Mesenchymal stem cell (in vitro differentiated cells and primary cell): Measurements from ENCODE around the gene DPF3.

ENCODE experiments used
- DNase-seq: peaks from one replicate; pipeline ENCODE4 v3.0.0-alpha.2; 2013
- H2AFZ ChIP-seq: one replicate; pipeline ENCODE4 v1.6.1; 2013; ENCODE audit warnings: low read depth, mild to moderate bottlenecking, control low read depth, inconsistent platforms, low read length, moderate library complexity
- H2AK5ac ChIP-seq: 2 replicates; pipeline ENCODE4 v1.6.1; 2013; ENCODE audit warnings: low read length, moderate library complexity, mild to moderate bottlenecking, inconsistent platforms; ENCODE audit not compliant: severe bottlenecking
- H2BK120ac ChIP-seq: one replicate; pipeline ENCODE4 v1.6.1; 2013; ENCODE audit warnings: low read depth, mild to moderate bottlenecking, inconsistent platforms, low read length, moderate library complexity
- H2BK12ac ChIP-seq, 2 experiments: one replicate each; pipeline ENCODE4 v1.6.1; 2013; ENCODE audit warnings: inconsistent platforms in 2 of 2, low read length in 2 of 2, mild to moderate bottlenecking in 2 of 2, moderate library complexity in 2 of 2, control low read depth in 1 of 2
- H2BK15ac ChIP-seq: one replicate; pipeline ENCODE4 v1.6.1; 2013; ENCODE audit warnings: mild to moderate bottlenecking, low read depth, inconsistent platforms; ENCODE audit not compliant: poor library complexity, severe bottlenecking
- H2BK5ac ChIP-seq: 2 replicates; pipeline ENCODE4 v1.6.1; 2013; ENCODE audit warnings: low read depth, mild to moderate bottlenecking, low read length, control low read depth, inconsistent platforms; ENCODE audit not compliant: poor library complexity, severe bottlenecking
- H3K14ac ChIP-seq, 2 experiments: one replicate each; pipeline ENCODE4 v1.6.1; 2013; ENCODE audit warnings: inconsistent platforms in 2 of 2, low read length in 2 of 2, control low read depth in 1 of 2, mild to moderate bottlenecking in 1 of 2, moderate library complexity in 1 of 2
- H3K18ac ChIP-seq, 2 experiments: one replicate each; pipeline ENCODE4 v1.6.1; 2013; ENCODE audit warnings: inconsistent platforms in 2 of 2, low read length in 2 of 2, control low read depth in 1 of 2, low read depth in 1 of 2, mild to moderate bottlenecking in 1 of 2
- H3K23ac ChIP-seq, 2 experiments: one replicate each; pipeline ENCODE4 v1.6.1; 2013; ENCODE audit warnings: inconsistent platforms in 2 of 2, low read length in 2 of 2, mild to moderate bottlenecking in 2 of 2, moderate library complexity in 2 of 2, control low read depth in 1 of 2
- H3K27ac ChIP-seq: 2 replicates; pipeline ENCODE4 v1.5.1; 2013; ENCODE audit warnings: mild to moderate bottlenecking, moderate library complexity, low read length, control low read depth, inconsistent platforms; ENCODE audit not compliant: poor library complexity, severe bottlenecking
- H3K27me3 ChIP-seq, 2 experiments: 2 replicates each; pipeline versions ENCODE4 v1.6.1 to v1.7.0; 2013; ENCODE audit warnings: low read length in 2 of 2, mild to moderate bottlenecking in 2 of 2, moderate library complexity in 2 of 2, control low read depth in 1 of 2, inconsistent platforms in 1 of 2; ENCODE audit not compliant: control insufficient read depth in 1 of 2, insufficient read depth in 1 of 2
- H3K36me3 ChIP-seq, 2 experiments: 2 replicates each; pipeline versions ENCODE4 v1.6.1 to v1.7.0; 2013; ENCODE audit warnings: low read length in 2 of 2, control low read depth in 1 of 2, inconsistent platforms in 1 of 2, low read depth in 1 of 2, mild to moderate bottlenecking in 1 of 2; ENCODE audit not compliant: insufficient read depth in 2 of 2, control insufficient read depth in 1 of 2
- H3K4ac ChIP-seq, 2 experiments: one replicate each; pipeline ENCODE4 v1.6.1; 2013; ENCODE audit warnings: inconsistent platforms in 2 of 2, low read length in 2 of 2, mild to moderate bottlenecking in 2 of 2, moderate library complexity in 2 of 2, control low read depth in 1 of 2, low read depth in 1 of 2
- H3K4me1 ChIP-seq: 2 replicates; pipeline ENCODE4 v1.6.1; 2013; ENCODE audit warnings: low read depth, low read length, control low read depth; ENCODE audit not compliant: control insufficient read depth, insufficient read depth
- H3K4me2 ChIP-seq: 2 replicates; pipeline ENCODE4 v1.6.1; 2013; ENCODE audit warnings: low read length, mild to moderate bottlenecking, inconsistent platforms; ENCODE audit not compliant: poor library complexity, severe bottlenecking
- H3K4me3 ChIP-seq, 2 experiments: 2 replicates each; pipeline versions ENCODE4 v1.5.1 to v1.7.0; 2013; ENCODE audit warnings: low read length in 2 of 2, mild to moderate bottlenecking in 2 of 2, control low read depth in 1 of 2, low read depth in 1 of 2; ENCODE audit not compliant: insufficient read depth in 1 of 2
- H3K79me1 ChIP-seq: replicated peaks from 2 replicates; pipeline ENCODE4 v1.6.1; 2013; ENCODE audit warnings: mild to moderate bottlenecking, control low read depth, low read length, inconsistent platforms; ENCODE audit not compliant: poor library complexity, severe bottlenecking
- H3K9ac ChIP-seq: 2 replicates; pipeline ENCODE4 v1.7.0; 2013; ENCODE audit warnings: mild to moderate bottlenecking, low read length, moderate library complexity
- H3K9me3 ChIP-seq: 2 replicates; pipeline ENCODE4 v1.7.0; 2013; ENCODE audit warnings: mild to moderate bottlenecking, low read length; ENCODE audit not compliant: control insufficient read depth
- H4K8ac ChIP-seq: one replicate; pipeline ENCODE4 v1.6.1; 2013; ENCODE audit warnings: inconsistent platforms, mild to moderate bottlenecking, low read length, moderate library complexity
- H4K91ac ChIP-seq: one replicate; pipeline ENCODE4 v1.6.1; 2013; ENCODE audit warnings: mild to moderate bottlenecking, low read length, inconsistent platforms
- WGBS: methylation state at CpG from one replicate; pipeline ENCODE4 v1.1.7; 2013; ENCODE audit warnings: mixed read lengths; 5-methylcytosine and 5-hydroxymethylcytosine counted together

Gene DPF3

DNA sequence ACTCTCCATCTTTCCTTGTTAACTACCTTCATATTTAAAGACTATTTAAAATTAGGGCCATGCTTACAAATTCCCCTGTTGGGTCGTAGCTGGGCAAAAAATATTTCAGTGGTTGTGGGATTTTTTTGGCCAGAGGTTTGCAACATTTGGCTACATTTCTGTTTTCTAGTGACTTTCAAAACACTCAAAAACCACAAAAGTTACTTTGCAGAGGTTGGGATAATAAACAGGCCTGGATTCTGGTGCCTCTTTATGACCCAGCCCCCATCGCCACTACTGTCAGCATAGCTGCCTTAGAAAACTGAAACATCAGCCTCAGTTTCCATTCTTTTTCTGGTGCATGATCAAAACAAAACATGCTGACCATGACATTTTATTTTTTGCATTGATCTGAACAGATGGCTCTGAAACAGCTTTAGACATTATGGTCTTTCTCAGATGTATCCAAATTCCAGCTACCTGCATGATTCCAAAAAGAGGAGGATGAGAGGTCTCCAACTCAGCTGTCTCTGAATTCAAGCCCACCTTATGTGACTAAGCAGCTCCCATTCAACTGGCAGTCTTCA is 5.2 kb downstream of the DPF3 start:
- Histone ChIP-seq H3K4me3 (no peak overlapping the region), H3K4ac (no peak overlapping the region), H2BK15ac (no peak overlapping the region), H3K23ac (no peak overlapping the region), H3K27ac (peak overlapping the region; percentile 9), H3K4me2 (no peak overlapping the region), H2BK12ac (no peak overlapping the region), H3K4me1 (peaks cover 14% of the 10 kb centered on the region), H2AK5ac (no peak overlapping the region), H2BK120ac (no peak overlapping the region), H4K8ac (no peak overlapping the region), H3K36me3 (no peaks in the 10 kb centered on the region), H4K91ac (no peak overlapping the region), H3K18ac (no peak overlapping the region), H3K79me1 (peaks cover 3% of the 10 kb centered on the region), H2AFZ (no peak overlapping the region), H3K9me3 (no peaks in the 10 kb centered on the region), H3K9ac (no peak overlapping the region), H2BK5ac (peak overlapping the region; percentile 35), H3K14ac (no peak overlapping the region), H3K27me3 (peaks cover 0 to 14% of the 10 kb centered on the region in 2 experiments)
- WGBS, result 40% methylated on average over 1 of the region's 2 CpGs
- DNase-seq, result peak; percentile 33

GRCh38 chr14:72888192-72888591 is 5.7 kb downstream of the DPF3 start:
- no peak overlapping the region for H3K9ac ChIP-seq
- H2BK5ac ChIP-seq, result no peak overlapping the region
- no peaks in the 10 kb centered on the region for H3K36me3 ChIP-seq
- no peak overlapping the region for H3K18ac ChIP-seq
- peak overlapping the region; percentile 9 for H3K27ac ChIP-seq
- 26% methylated on average over 2 of the region's 2 CpGs for WGBS
- no peak overlapping the region for H3K4me2 ChIP-seq
- H3K79me1 ChIP-seq, result peaks cover 3% of the 10 kb centered on the region
- peaks cover 14% of the 10 kb centered on the region for H3K4me1 ChIP-seq
- H2BK120ac ChIP-seq, result no peak overlapping the region
- H4K8ac ChIP-seq, result no peak overlapping the region
- peaks cover 0 to 14% of the 10 kb centered on the region in 2 experiments for H3K27me3 ChIP-seq
- H3K9me3 ChIP-seq, result no peaks in the 10 kb centered on the region
- DNase-seq, result no peak
- no peak overlapping the region for H4K91ac ChIP-seq
- H2BK15ac ChIP-seq, result no peak overlapping the region
- no peak overlapping the region for H3K14ac ChIP-seq
- H3K23ac ChIP-seq, result no peak overlapping the region
- no peak overlapping the region for H2AK5ac ChIP-seq
- no peak overlapping the region for H2BK12ac ChIP-seq
- no peak overlapping the region for H2AFZ ChIP-seq
- H3K4ac ChIP-seq, result no peak overlapping the region
- no peak overlapping the region for H3K4me3 ChIP-seq

GRCh38 chr14:72887514-72887913 is 6.4 kb downstream of the DPF3 start:
- H3K36me3 ChIP-seq, result peaks cover 0 to 5% of the 10 kb centered on the region in 2 experiments
- H2BK120ac ChIP-seq, result no peak overlapping the region
- H2BK5ac ChIP-seq, result no peak overlapping the region
- peaks cover 14% of the 10 kb centered on the region for H3K4me1 ChIP-seq
- no peak overlapping the region for H4K8ac ChIP-seq
- H3K79me1 ChIP-seq, result peaks cover 6% of the 10 kb centered on the region
- no peak overlapping the region for H2AK5ac ChIP-seq
- no peak overlapping the region for H3K27ac ChIP-seq
- no peak overlapping the region for H3K18ac ChIP-seq
- no peak overlapping the region for H3K4ac ChIP-seq
- H3K27me3 ChIP-seq, result peaks cover 0 to 14% of the 10 kb centered on the region in 2 experiments
- H2BK12ac ChIP-seq, result no peak overlapping the region
- H3K9ac ChIP-seq, result no peak overlapping the region
- no peaks in the 10 kb centered on the region for H3K9me3 ChIP-seq
- no peak overlapping the region for H3K4me2 ChIP-seq
- no peak overlapping the region for H3K4me3 ChIP-seq
- no peak for DNase-seq
- no peak overlapping the region for H2AFZ ChIP-seq
- WGBS, result 100% methylated on average over 2 of the region's 3 CpGs
- no peak overlapping the region for H3K14ac ChIP-seq
- H2BK15ac ChIP-seq, result no peak overlapping the region
- no peak overlapping the region for H3K23ac ChIP-seq
- no peak overlapping the region for H4K91ac ChIP-seq

- H2BK15ac ChIP-seq, result no peak overlapping the region
- H3K27ac ChIP-seq, result no peak overlapping the region
- no peak overlapping the region for H2BK120ac ChIP-seq
- H3K9ac ChIP-seq, result no peak overlapping the region
- no peak overlapping the region for H3K23ac ChIP-seq
- no peak overlapping the region for H2BK12ac ChIP-seq
- no peak overlapping the region for H3K4me3 ChIP-seq
- no peak overlapping the region for H2BK5ac ChIP-seq
- H3K9me3 ChIP-seq, result no peaks in the 10 kb centered on the region
- no peak overlapping the region for H3K4ac ChIP-seq
- DNase-seq, result no peak
- no peak overlapping the region for H4K91ac ChIP-seq
- H2AK5ac ChIP-seq, result no peak overlapping the region
- H3K4me2 ChIP-seq, result no peak overlapping the region
- no peaks in the 10 kb centered on the region for H3K27me3 ChIP-seq
- WGBS, result 89% methylated on average over 4 of the region's 4 CpGs
- H3K79me1 ChIP-seq, result peaks cover 16% of the 10 kb centered on the region
- no peak overlapping the region for H4K8ac ChIP-seq
- H3K18ac ChIP-seq, result peak overlapping the region in 1 of 2 experiments; percentile 1
- no peak overlapping the region for H3K14ac ChIP-seq
- peaks cover 9% of the 10 kb centered on the region for H3K4me1 ChIP-seq
- peaks cover 0 to 8% of the 10 kb centered on the region in 2 experiments for H3K36me3 ChIP-seq
- H2AFZ ChIP-seq, result no peak overlapping the region
These were observed 9.5 kb downstream of the DPF3 start for GRCh38 chr14:72884386-72884785.
